ENCODE data around the gene ZNF81. TPM values are rescaled to one million over a fixed set of nuclear protein-coding genes. Genes with fewer than 3 reads are reported as not detected.
"Not testable (repeated sequence)": the region's sequence is repeated elsewhere in the genome, so short reads cannot be mapped to it uniquely, and the experiment has no call there.

Gene ZNF81
- total RNA-seq, 5 donors from 2014 or later (not counting 1 experiment from before 2014, with no cell fraction given): 8.7 to 14.3 (median 11.5) TPM

- Mint-ChIP-seq H3K4me1 (no peaks in the 10 kb centered on the region), H3K27me3 (peaks cover 0 to 24% of the 10 kb centered on the region in 2 donors), H3K9me3 (peaks cover 0 to 4% (median 0%) of the 10 kb centered on the region in 3 donors), H3K27ac (no peak overlapping the region), H3K36me3 (no peaks in the 10 kb centered on the region), H3K4me3 (no peak overlapping the region)
- ChIA-PET CTCF (no interaction called here), POLR2A (interaction anchor here in 1 of 2 donors (0.6 kb wide), 1 partner anchor 603 kb away, joined by 3 read pairs; no protein-coding TSS in a partner anchor)
- DNase-seq (no peak), ATAC-seq (replicated peaks in 1 of 4) (no peak)
- Histone ChIP-seq H3K27me3 (replicated peaks in 1 of 2; ENCODE audit: control insufficient read depth in 2 of 2, extremely low read depth in 1 of 2, insufficient read depth in 2 of 2, low read length in 1 of 2) (no peaks in the 10 kb centered on the region), H3K9me3 (no peaks in the 10 kb centered on the region), H3K4me1 (ENCODE audit: control insufficient read depth in 1 of 2, extremely low read depth in 1 of 2, insufficient read depth in 2 of 2, low read length in 2 of 2) (no peaks in the 10 kb centered on the region), H3K27ac (ENCODE audit: low read length) (no peak overlapping the region), H3K36me3 (ENCODE audit: control insufficient read depth in 2 of 2, extremely low read depth in 1 of 2, insufficient read depth in 1 of 2, low read length in 1 of 2) (no peaks in the 10 kb centered on the region), H3K4me3 (ENCODE audit: control insufficient read depth in 1 of 2, extremely low read depth in 1 of 2, low read length in 1 of 2) (no peak overlapping the region)
- WGBS (ENCODE audit: insufficient coverage): 100% methylated on average over 3 of the region's 9 CpGs
Observed at GRCh38 chrX:47804315-47804714, 32.4 kb upstream of the ZNF81 start.

- POLR2A ChIA-PET; H3K4me1 Mint-ChIP-seq; ATAC-seq (replicated peaks in 1 of 4); H3K4me3 Mint-ChIP-seq; H3K4me1 ChIP-seq (ENCODE audit: control insufficient read depth in 1 of 2, extremely low read depth in 1 of 2, insufficient read depth in 2 of 2, low read length in 2 of 2); H3K36me3 ChIP-seq (ENCODE audit: control insufficient read depth in 2 of 2, extremely low read depth in 1 of 2, insufficient read depth in 1 of 2, low read length in 1 of 2); H3K9me3 ChIP-seq; H3K4me3 ChIP-seq (ENCODE audit: control insufficient read depth in 1 of 2, extremely low read depth in 1 of 2, low read length in 1 of 2); H3K27me3 ChIP-seq (replicated peaks in 1 of 2; ENCODE audit: control insufficient read depth in 2 of 2, extremely low read depth in 1 of 2, insufficient read depth in 2 of 2, low read length in 1 of 2); H3K36me3 Mint-ChIP-seq; H3K27ac ChIP-seq (ENCODE audit: low read length); CTCF ChIA-PET; DNase-seq; H3K9me3 Mint-ChIP-seq; H3K27ac Mint-ChIP-seq: not testable (repeated sequence)
- WGBS (ENCODE audit: insufficient coverage): 40% methylated on average over 1 of the region's 1 CpG
- H3K27me3 Mint-ChIP-seq: peaks cover 0 to 27% of the 10 kb centered on the region in 2 donors
Observed at GRCh38 chrX:47805844-47806243, 30.9 kb upstream of the ZNF81 start.

- POLR2A ChIA-PET: interaction anchor here in 1 of 2 donors (0.6 kb wide), 1 partner anchor 1092 kb away, joined by 8 read pairs; no protein-coding TSS in a partner anchor
- H3K4me1 Mint-ChIP-seq; H3K4me3 Mint-ChIP-seq; H3K27ac Mint-ChIP-seq; CTCF ChIA-PET; H3K27ac ChIP-seq (ENCODE audit: low read length); H3K4me3 ChIP-seq (ENCODE audit: control insufficient read depth in 1 of 2, extremely low read depth in 1 of 2, low read length in 1 of 2); H3K9me3 ChIP-seq; DNase-seq; H3K9me3 Mint-ChIP-seq; H3K36me3 ChIP-seq (ENCODE audit: control insufficient read depth in 2 of 2, extremely low read depth in 1 of 2, insufficient read depth in 1 of 2, low read length in 1 of 2); H3K4me1 ChIP-seq (ENCODE audit: control insufficient read depth in 1 of 2, extremely low read depth in 1 of 2, insufficient read depth in 2 of 2, low read length in 2 of 2); H3K36me3 Mint-ChIP-seq; ATAC-seq (replicated peaks in 1 of 4); H3K27me3 ChIP-seq (replicated peaks in 1 of 2; ENCODE audit: control insufficient read depth in 2 of 2, extremely low read depth in 1 of 2, insufficient read depth in 2 of 2, low read length in 1 of 2): not testable (repeated sequence)
- peaks cover 0 to 24% of the 10 kb centered on the region in 2 donors for H3K27me3 Mint-ChIP-seq
- WGBS (ENCODE audit: insufficient coverage): no CpG with 5 or more reads among the region's 14 CpGs
Observed at GRCh38 chrX:47806415-47807271, 30.1 kb upstream of the ZNF81 start.

- POLR2A ChIA-PET: interaction anchor here in 1 of 2 donors (0.6 kb wide), 1 partner anchor 1091 kb away, joined by 8 read pairs; no protein-coding TSS in a partner anchor
- not testable (repeated sequence) for H3K4me3 Mint-ChIP-seq
Observed at GRCh38 chrX:47807272-47807538, 29.5 kb upstream of the ZNF81 start.

GRCh38 chrX:47807548-47807947 lies 29.2 kb upstream of the ZNF81 start:
- Mint-ChIP-seq H3K27me3 (peaks cover 0 to 24% of the 10 kb centered on the region in 2 donors), H3K27ac (no peak overlapping the region), H3K4me3 (no peak overlapping the region), H3K9me3 (peaks cover 0 to 4% (median 0%) of the 10 kb centered on the region in 3 donors), H3K4me1 (no peaks in the 10 kb centered on the region), H3K36me3 (no peaks in the 10 kb centered on the region)
- DNase-seq (no peak), ATAC-seq (replicated peaks in 1 of 4) (no peak)
- Histone ChIP-seq H3K4me3 (ENCODE audit: control insufficient read depth in 1 of 2, extremely low read depth in 1 of 2, low read length in 1 of 2) (no peak overlapping the region), H3K9me3 (no peaks in the 10 kb centered on the region), H3K27me3 (replicated peaks in 1 of 2; ENCODE audit: control insufficient read depth in 2 of 2, extremely low read depth in 1 of 2, insufficient read depth in 2 of 2, low read length in 1 of 2) (no peaks in the 10 kb centered on the region), H3K4me1 (ENCODE audit: control insufficient read depth in 1 of 2, extremely low read depth in 1 of 2, insufficient read depth in 2 of 2, low read length in 2 of 2) (no peaks in the 10 kb centered on the region), H3K27ac (ENCODE audit: low read length) (no peak overlapping the region), H3K36me3 (ENCODE audit: control insufficient read depth in 2 of 2, extremely low read depth in 1 of 2, insufficient read depth in 1 of 2, low read length in 1 of 2) (no peaks in the 10 kb centered on the region)
- POLR2A ChIA-PET: no interaction called here
- WGBS (ENCODE audit: insufficient coverage): no CpG with 5 or more reads among the region's 12 CpGs
- CTCF ChIA-PET: no interaction called here

More at GRCh38 chrX:47807272-47807538, 29.5 kb upstream of the ZNF81 start:
- H3K36me3 Mint-ChIP-seq; H3K4me3 ChIP-seq (ENCODE audit: control insufficient read depth in 1 of 2, extremely low read depth in 1 of 2, low read length in 1 of 2); H3K4me1 Mint-ChIP-seq; H3K36me3 ChIP-seq (ENCODE audit: control insufficient read depth in 2 of 2, extremely low read depth in 1 of 2, insufficient read depth in 1 of 2, low read length in 1 of 2); CTCF ChIA-PET; H3K27ac ChIP-seq (ENCODE audit: low read length); H3K9me3 ChIP-seq; H3K27ac Mint-ChIP-seq; H3K27me3 ChIP-seq (replicated peaks in 1 of 2; ENCODE audit: control insufficient read depth in 2 of 2, extremely low read depth in 1 of 2, insufficient read depth in 2 of 2, low read length in 1 of 2); H3K9me3 Mint-ChIP-seq; H3K4me1 ChIP-seq (ENCODE audit: control insufficient read depth in 1 of 2, extremely low read depth in 1 of 2, insufficient read depth in 2 of 2, low read length in 2 of 2); ATAC-seq (replicated peaks in 1 of 4); DNase-seq: not testable (repeated sequence)
- H3K27me3 Mint-ChIP-seq: peaks cover 0 to 24% of the 10 kb centered on the region in 2 donors
- no CpG with 5 or more reads among the region's 3 CpGs for WGBS (ENCODE audit: insufficient coverage)

GRCh38 chrX:47808904-47809788 lies 27.6 kb upstream of the ZNF81 start:
- WGBS (ENCODE audit: insufficient coverage): no CpG with 5 or more reads among the region's 9 CpGs
- Histone ChIP-seq H3K4me1 (ENCODE audit: control insufficient read depth in 1 of 2, extremely low read depth in 1 of 2, insufficient read depth in 2 of 2, low read length in 2 of 2) (no peaks in the 10 kb centered on the region), H3K27ac (ENCODE audit: low read length) (no peak overlapping the region), H3K36me3 (ENCODE audit: control insufficient read depth in 2 of 2, extremely low read depth in 1 of 2, insufficient read depth in 1 of 2, low read length in 1 of 2) (no peaks in the 10 kb centered on the region), H3K4me3 (ENCODE audit: control insufficient read depth in 1 of 2, extremely low read depth in 1 of 2, low read length in 1 of 2) (no peak overlapping the region), H3K9me3 (no peaks in the 10 kb centered on the region), H3K27me3 (replicated peaks in 1 of 2; ENCODE audit: control insufficient read depth in 2 of 2, extremely low read depth in 1 of 2, insufficient read depth in 2 of 2, low read length in 1 of 2) (no peaks in the 10 kb centered on the region)
- Mint-ChIP-seq H3K9me3 (no peaks in the 10 kb centered on the region), H3K4me3 (no peak overlapping the region), H3K27ac (no peak overlapping the region), H3K36me3 (no peaks in the 10 kb centered on the region), H3K27me3 (peaks cover 0 to 17% of the 10 kb centered on the region in 2 donors), H3K4me1 (no peaks in the 10 kb centered on the region)
- POLR2A ChIA-PET: no interaction called here
- no peak for DNase-seq
- CTCF ChIA-PET: interaction anchor here in 1 of 2 donors (0.5 kb wide), 1 partner anchor 286 kb away, joined by 3 read pairs; no protein-coding TSS in a partner anchor
- no peak for ATAC-seq (replicated peaks in 1 of 4)
